Measurements from ENCODE around the gene PWWP2B. TPM values are rescaled to one million over a fixed set of nuclear protein-coding genes. Genes with fewer than 3 reads are reported as not detected.
A peak's percentile ranks its signal among the peaks of the same experiment; 100 is the strongest.

The PWWP2B gene
- total RNA-seq, 5 donors from 2014 or later (not counting 1 experiment from before 2014, with no cell fraction given) = 11.5 to 15.3 (median 13.6) TPM

DNA sequence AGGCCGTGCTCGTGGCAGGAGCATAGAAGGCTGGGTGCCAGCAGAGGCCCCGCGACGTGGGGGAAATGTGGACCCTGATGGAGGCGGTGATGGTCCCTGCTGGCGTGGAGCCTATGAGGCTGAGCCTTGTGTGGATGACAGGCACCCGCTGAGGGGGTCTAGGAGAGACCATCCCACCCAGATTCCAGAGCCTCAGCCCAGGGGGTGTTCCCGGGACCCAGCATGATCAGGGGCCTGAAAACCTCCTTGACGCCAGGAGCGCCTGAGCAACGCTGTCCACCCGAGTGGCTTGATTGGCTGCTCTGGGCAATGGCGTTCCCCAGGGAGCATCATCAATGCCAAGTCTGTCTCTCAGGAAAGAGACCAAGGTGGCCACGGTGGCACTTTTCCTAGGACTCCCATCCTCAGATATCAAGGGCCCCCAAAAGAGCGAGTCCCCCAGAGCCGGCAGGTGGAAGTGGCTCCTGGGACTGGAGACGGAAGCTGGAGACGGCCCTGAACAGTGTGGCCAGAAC lies 61.1 kb downstream of the PWWP2B start:
- peaks cover 0 to 2% of the 10 kb centered on the region in 2 donors for H3K27me3 Mint-ChIP-seq
- H3K9me3 Mint-ChIP-seq = no peaks in the 10 kb centered on the region
- WGBS (ENCODE audit: insufficient coverage) = 61% methylated on average over 18 of the region's 19 CpGs
- DNase-seq (no peak), ATAC-seq (replicated peaks in 1 of 4) (no peak)
- no peak overlapping the region for H3K27ac Mint-ChIP-seq
- Histone ChIP-seq H3K9me3 (no peaks in the 10 kb centered on the region), H3K27me3 (replicated peaks in 1 of 2; ENCODE audit: control insufficient read depth in 2 of 2, extremely low read depth in 1 of 2, insufficient read depth in 2 of 2, low read length in 1 of 2) (peaks cover 0 to 41% of the 10 kb centered on the region in 2 experiments), H3K27ac (ENCODE audit: low read length) (no peak overlapping the region), H3K36me3 (ENCODE audit: control insufficient read depth in 2 of 2, extremely low read depth in 1 of 2, insufficient read depth in 1 of 2, low read length in 1 of 2) (no peaks in the 10 kb centered on the region), H3K4me3 (ENCODE audit: control insufficient read depth in 1 of 2, extremely low read depth in 1 of 2, low read length in 1 of 2) (no peak overlapping the region), H3K4me1 (ENCODE audit: control insufficient read depth in 1 of 2, extremely low read depth in 1 of 2, insufficient read depth in 2 of 2, low read length in 2 of 2) (peaks cover 0 to 15% of the 10 kb centered on the region in 2 experiments)
- POLR2A ChIA-PET = no interaction called here
- peaks cover 2 to 5% (median 3%) of the 10 kb centered on the region in 3 donors for H3K4me1 Mint-ChIP-seq
- CTCF ChIA-PET = no interaction called here
- no peaks in the 10 kb centered on the region for H3K36me3 Mint-ChIP-seq
- no peak overlapping the region for H3K4me3 Mint-ChIP-seq

GRCh38 chr10:132458586-132459300 lies 61.7 kb downstream of the PWWP2B start:
- peaks cover 0 to 2% of the 10 kb centered on the region in 2 donors for H3K27me3 Mint-ChIP-seq
- POLR2A ChIA-PET = no interaction called here
- no peak overlapping the region for H3K27ac Mint-ChIP-seq

DNA sequence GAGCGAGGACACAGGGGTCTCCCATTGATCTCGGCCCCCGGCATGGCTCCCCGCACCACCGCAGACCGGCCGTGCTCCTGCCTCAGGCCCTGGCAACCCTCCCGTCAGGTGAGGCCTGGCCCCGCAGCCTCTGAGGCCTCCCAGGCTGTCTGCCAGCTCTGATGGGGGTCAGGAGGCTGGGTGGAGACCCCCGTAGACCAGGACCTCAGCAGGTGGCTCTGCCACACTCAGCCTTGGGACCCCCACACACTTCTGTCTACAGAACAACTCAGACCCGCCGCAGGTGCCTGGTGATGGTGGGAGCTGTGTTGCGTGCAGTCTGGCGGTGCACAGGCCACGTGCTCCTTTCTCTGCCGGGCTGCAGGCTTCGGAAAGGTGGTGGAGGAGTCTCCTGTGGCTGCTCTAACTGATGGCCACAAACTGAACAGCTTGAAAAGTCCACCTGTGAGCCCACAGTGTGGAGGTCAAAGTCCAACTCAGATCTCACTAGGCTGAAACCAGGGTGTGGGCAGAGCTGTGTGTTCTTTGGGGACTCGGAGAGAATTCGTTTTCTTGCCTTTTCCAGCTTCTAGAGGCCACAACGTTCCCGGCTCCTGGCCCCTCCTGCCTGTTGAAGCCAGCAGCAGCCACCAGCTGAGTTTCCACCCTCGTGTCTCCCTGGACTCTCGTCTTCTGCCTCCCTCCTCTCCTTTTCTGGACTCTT lies 62.5 kb downstream of the PWWP2B start:
- 76% methylated on average over 17 of the region's 23 CpGs for WGBS (ENCODE audit: insufficient coverage)
- H3K9me3 ChIP-seq = no peaks in the 10 kb centered on the region
- H3K4me3 ChIP-seq (ENCODE audit: control insufficient read depth in 1 of 2, extremely low read depth in 1 of 2, low read length in 1 of 2) = no peak overlapping the region
- peaks cover 0 to 2% of the 10 kb centered on the region in 2 donors for H3K27me3 Mint-ChIP-seq
- no peaks in the 10 kb centered on the region for H3K36me3 Mint-ChIP-seq
- H3K36me3 ChIP-seq (ENCODE audit: control insufficient read depth in 2 of 2, extremely low read depth in 1 of 2, insufficient read depth in 1 of 2, low read length in 1 of 2) = no peaks in the 10 kb centered on the region
- ChIA-PET CTCF (interaction anchor here in 1 of 2 donors (0.5 to 1.2 kb wide), 3 partner anchors 15 to 179 kb away, joined by 3 to 5 read pairs (median 5); no protein-coding TSS in a partner anchor), POLR2A (no interaction called here)
- no peak overlapping the region for H3K4me3 Mint-ChIP-seq
- peak overlapping the region in 1 of 2 donors; percentile 31 for H3K27ac Mint-ChIP-seq
- H3K4me1 Mint-ChIP-seq = peaks cover 2 to 5% (median 3%) of the 10 kb centered on the region in 3 donors
- H3K27me3 ChIP-seq (replicated peaks in 1 of 2; ENCODE audit: control insufficient read depth in 2 of 2, extremely low read depth in 1 of 2, insufficient read depth in 2 of 2, low read length in 1 of 2) = peaks cover 0 to 46% of the 10 kb centered on the region in 2 experiments
- H3K27ac ChIP-seq (ENCODE audit: low read length) = no peak overlapping the region
- H3K9me3 Mint-ChIP-seq = no peaks in the 10 kb centered on the region
- DNase-seq = peak in 2 of 35 experiments; percentile 1 to 2
- no peak for ATAC-seq (replicated peaks in 1 of 4)
- peaks cover 0 to 8% of the 10 kb centered on the region in 2 experiments for H3K4me1 ChIP-seq (ENCODE audit: control insufficient read depth in 1 of 2, extremely low read depth in 1 of 2, insufficient read depth in 2 of 2, low read length in 2 of 2)

More at GRCh38 chr10:132458586-132459300, 61.7 kb downstream of the PWWP2B start:
- CTCF ChIA-PET = interaction anchor here in 1 of 2 donors (0.5 kb wide), 1 partner anchor 177 kb away, joined by 5 read pairs; no protein-coding TSS in a partner anchor
- WGBS (ENCODE audit: insufficient coverage) = 38% methylated on average over 30 of the region's 31 CpGs
- Mint-ChIP-seq H3K36me3 (no peaks in the 10 kb centered on the region), H3K4me1 (peaks cover 2 to 5% (median 3%) of the 10 kb centered on the region in 3 donors), H3K4me3 (no peak overlapping the region), H3K9me3 (no peaks in the 10 kb centered on the region)
- peaks cover 0 to 46% of the 10 kb centered on the region in 2 experiments for H3K27me3 ChIP-seq (replicated peaks in 1 of 2; ENCODE audit: control insufficient read depth in 2 of 2, extremely low read depth in 1 of 2, insufficient read depth in 2 of 2, low read length in 1 of 2)
- no peaks in the 10 kb centered on the region for H3K9me3 ChIP-seq
- peaks cover 0 to 8% of the 10 kb centered on the region in 2 experiments for H3K4me1 ChIP-seq (ENCODE audit: control insufficient read depth in 1 of 2, extremely low read depth in 1 of 2, insufficient read depth in 2 of 2, low read length in 2 of 2)
- no peak overlapping the region for H3K27ac ChIP-seq (ENCODE audit: low read length)
- DNase-seq (peak in 32 of 35 experiments; percentile 6 to 79 (median 58)), ATAC-seq (replicated peaks in 1 of 4) (peak; percentile 77 to 93 (median 82))
- H3K36me3 ChIP-seq (ENCODE audit: control insufficient read depth in 2 of 2, extremely low read depth in 1 of 2, insufficient read depth in 1 of 2, low read length in 1 of 2) = no peaks in the 10 kb centered on the region
- no peak overlapping the region for H3K4me3 ChIP-seq (ENCODE audit: control insufficient read depth in 1 of 2, extremely low read depth in 1 of 2, low read length in 1 of 2)

DNA sequence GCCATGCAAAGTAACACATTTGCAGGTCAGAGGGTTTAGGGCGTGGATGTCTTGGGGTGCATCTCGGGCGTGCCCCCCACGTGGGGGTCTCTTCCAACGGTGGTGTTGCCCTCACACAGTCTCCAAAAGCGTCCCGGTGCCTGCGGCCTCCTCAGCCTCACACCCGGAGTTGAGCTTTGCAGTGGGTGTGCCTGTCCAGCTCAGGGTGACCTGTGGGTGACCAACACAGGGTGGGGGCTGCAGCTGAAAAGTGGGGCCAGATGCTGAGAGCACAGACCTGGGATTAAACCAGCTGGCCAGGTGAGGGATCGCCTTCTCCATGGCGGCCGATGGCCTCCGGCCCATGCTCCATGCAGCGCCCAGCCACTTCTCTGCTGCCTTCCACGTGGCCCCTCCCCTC lies 63.1 kb downstream of the PWWP2B start:
- WGBS (ENCODE audit: insufficient coverage) = 87% methylated on average over 14 of the region's 15 CpGs
- Mint-ChIP-seq H3K4me3 (no peak overlapping the region), H3K27ac (peak overlapping the region in 1 of 2 donors; percentile 31), H3K36me3 (no peaks in the 10 kb centered on the region), H3K9me3 (no peaks in the 10 kb centered on the region), H3K27me3 (peaks cover 0 to 2% of the 10 kb centered on the region in 2 donors), H3K4me1 (peaks cover 2 to 5% (median 3%) of the 10 kb centered on the region in 3 donors)
- H3K36me3 ChIP-seq (ENCODE audit: control insufficient read depth in 2 of 2, extremely low read depth in 1 of 2, insufficient read depth in 1 of 2, low read length in 1 of 2) = no peaks in the 10 kb centered on the region
- no peak overlapping the region for H3K27ac ChIP-seq (ENCODE audit: low read length)
- DNase-seq = peak in 1 of 35 experiments; percentile 3
- no peak overlapping the region for H3K4me3 ChIP-seq (ENCODE audit: control insufficient read depth in 1 of 2, extremely low read depth in 1 of 2, low read length in 1 of 2)
- ATAC-seq (replicated peaks in 1 of 4) = no peak
- H3K4me1 ChIP-seq (ENCODE audit: control insufficient read depth in 1 of 2, extremely low read depth in 1 of 2, insufficient read depth in 2 of 2, low read length in 2 of 2) = peaks cover 0 to 8% of the 10 kb centered on the region in 2 experiments
- ChIA-PET CTCF (interaction anchor here in 1 of 2 donors (0.7 to 1.2 kb wide), 2 partner anchors 179 to 700 kb away, joined by 3 to 5 read pairs; no protein-coding TSS in a partner anchor), POLR2A (no interaction called here)
- no peaks in the 10 kb centered on the region for H3K9me3 ChIP-seq
- H3K27me3 ChIP-seq (replicated peaks in 1 of 2; ENCODE audit: control insufficient read depth in 2 of 2, extremely low read depth in 1 of 2, insufficient read depth in 2 of 2, low read length in 1 of 2) = peaks cover 0 to 47% of the 10 kb centered on the region in 2 experiments

DNA sequence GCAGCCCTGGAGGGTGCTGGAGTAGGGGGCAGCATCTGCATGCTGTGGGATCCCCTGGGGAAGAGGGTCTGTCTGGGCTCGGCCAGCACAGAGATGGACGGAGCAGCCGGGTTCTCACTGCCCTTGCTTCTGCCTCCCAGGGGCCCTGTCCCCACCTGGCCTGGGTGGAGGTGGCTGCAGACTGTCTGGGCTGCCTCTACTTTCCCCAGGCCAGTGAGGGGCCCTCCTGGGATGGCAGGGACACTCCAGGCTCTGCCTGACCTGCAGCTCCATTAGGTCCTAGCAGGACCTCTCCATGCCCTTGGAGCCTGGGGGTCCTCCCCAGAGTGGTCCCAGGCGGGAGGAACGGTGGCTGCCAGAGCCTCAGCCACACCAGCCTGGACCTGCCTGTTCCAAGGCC lies 63.7 kb downstream of the PWWP2B start:
- CTCF ChIA-PET = interaction anchor here in 1 of 2 donors (0.7 to 1.2 kb wide), 2 partner anchors 178 to 699 kb away, joined by 3 to 5 read pairs; no protein-coding TSS in a partner anchor
- POLR2A ChIA-PET = no interaction called here
- no peaks in the 10 kb centered on the region for H3K9me3 ChIP-seq
- H3K27ac Mint-ChIP-seq = no peak overlapping the region
- peaks cover 0 to 51% of the 10 kb centered on the region in 2 experiments for H3K27me3 ChIP-seq (replicated peaks in 1 of 2; ENCODE audit: control insufficient read depth in 2 of 2, extremely low read depth in 1 of 2, insufficient read depth in 2 of 2, low read length in 1 of 2)
- DNase-seq = no peak
- peaks cover 0 to 8% of the 10 kb centered on the region in 2 experiments for H3K4me1 ChIP-seq (ENCODE audit: control insufficient read depth in 1 of 2, extremely low read depth in 1 of 2, insufficient read depth in 2 of 2, low read length in 2 of 2)
- H3K27me3 Mint-ChIP-seq = peaks cover 0 to 2% of the 10 kb centered on the region in 2 donors
- no peaks in the 10 kb centered on the region for H3K36me3 Mint-ChIP-seq
- H3K9me3 Mint-ChIP-seq = no peaks in the 10 kb centered on the region
- no peak overlapping the region for H3K4me3 ChIP-seq (ENCODE audit: control insufficient read depth in 1 of 2, extremely low read depth in 1 of 2, low read length in 1 of 2)
- H3K4me1 Mint-ChIP-seq = peaks cover 2 to 5% (median 3%) of the 10 kb centered on the region in 3 donors
- 87% methylated on average over 5 of the region's 5 CpGs for WGBS (ENCODE audit: insufficient coverage)
- no peak overlapping the region for H3K27ac ChIP-seq (ENCODE audit: low read length)
- no peak for ATAC-seq (replicated peaks in 1 of 4)
- no peaks in the 10 kb centered on the region for H3K36me3 ChIP-seq (ENCODE audit: control insufficient read depth in 2 of 2, extremely low read depth in 1 of 2, insufficient read depth in 1 of 2, low read length in 1 of 2)
- no peak overlapping the region for H3K4me3 Mint-ChIP-seq

GRCh38 chr10:132461103-132461682 lies 64.2 kb downstream of the PWWP2B start:
- H3K4me1 Mint-ChIP-seq = peaks cover 2 to 5% (median 3%) of the 10 kb centered on the region in 3 donors
- no peaks in the 10 kb centered on the region for H3K9me3 Mint-ChIP-seq
- Histone ChIP-seq H3K27me3 (replicated peaks in 1 of 2; ENCODE audit: control insufficient read depth in 2 of 2, extremely low read depth in 1 of 2, insufficient read depth in 2 of 2, low read length in 1 of 2) (peaks cover 0 to 53% of the 10 kb centered on the region in 2 experiments), H3K4me1 (ENCODE audit: control insufficient read depth in 1 of 2, extremely low read depth in 1 of 2, insufficient read depth in 2 of 2, low read length in 2 of 2) (peaks cover 0 to 8% of the 10 kb centered on the region in 2 experiments), H3K27ac (ENCODE audit: low read length) (no peak overlapping the region), H3K9me3 (no peaks in the 10 kb centered on the region), H3K4me3 (ENCODE audit: control insufficient read depth in 1 of 2, extremely low read depth in 1 of 2, low read length in 1 of 2) (no peak overlapping the region), H3K36me3 (ENCODE audit: control insufficient read depth in 2 of 2, extremely low read depth in 1 of 2, insufficient read depth in 1 of 2, low read length in 1 of 2) (no peaks in the 10 kb centered on the region)
- ChIA-PET CTCF (no interaction called here), POLR2A (interaction anchor here in 1 of 2 donors (0.6 kb wide), 1 partner anchor 850 kb away, joined by 3 read pairs; no protein-coding TSS in a partner anchor)
- no peak overlapping the region for H3K4me3 Mint-ChIP-seq
- ATAC-seq (replicated peaks in 1 of 4) = no peak
- no peak for DNase-seq
- WGBS (ENCODE audit: insufficient coverage) = 81% methylated on average over 13 of the region's 14 CpGs
- no peaks in the 10 kb centered on the region for H3K36me3 Mint-ChIP-seq
- peaks cover 0 to 2% of the 10 kb centered on the region in 2 donors for H3K27me3 Mint-ChIP-seq
- H3K27ac Mint-ChIP-seq = no peak overlapping the region

All from T-cell (primary cell).